ENCODE results near the gene PAIP2.
"Not testable (repeated sequence)": the region's sequence is repeated elsewhere in the genome, so short reads cannot be mapped to it uniquely, and the experiment has no call there.

Gene PAIP2, protein sequence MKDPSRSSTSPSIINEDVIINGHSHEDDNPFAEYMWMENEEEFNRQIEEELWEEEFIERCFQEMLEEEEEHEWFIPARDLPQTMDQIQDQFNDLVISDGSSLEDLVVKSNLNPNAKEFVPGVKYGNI

GRCh38 chr5:139341689-139342422 is at the start of gene PAIP2:
Gene PAIP2, plus strand, starts transcription at chr5:139341854. Its CDS starts 21,931 bp downstream, at chr5:139363785.
- DNase-seq (ENCODE audit: low spot score), result peak; percentile 92

DNA sequence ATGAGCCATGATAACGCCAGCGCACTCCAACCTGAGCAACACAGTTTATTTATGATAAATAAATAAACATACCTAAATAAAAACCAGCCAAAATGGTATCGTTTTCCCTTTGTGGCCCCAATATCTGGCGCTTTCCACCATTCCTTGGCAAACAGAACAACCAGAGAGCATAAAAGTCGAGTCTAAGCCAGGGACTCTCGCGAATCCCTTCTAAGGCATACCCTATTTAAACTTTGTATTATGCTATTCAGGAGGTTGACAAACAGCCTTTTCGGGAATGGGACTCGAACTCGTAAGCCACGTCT is 48.5 kb upstream of the PAIP2 start:
- DNase-seq (ENCODE audit: low spot score), result no peak

DNA sequence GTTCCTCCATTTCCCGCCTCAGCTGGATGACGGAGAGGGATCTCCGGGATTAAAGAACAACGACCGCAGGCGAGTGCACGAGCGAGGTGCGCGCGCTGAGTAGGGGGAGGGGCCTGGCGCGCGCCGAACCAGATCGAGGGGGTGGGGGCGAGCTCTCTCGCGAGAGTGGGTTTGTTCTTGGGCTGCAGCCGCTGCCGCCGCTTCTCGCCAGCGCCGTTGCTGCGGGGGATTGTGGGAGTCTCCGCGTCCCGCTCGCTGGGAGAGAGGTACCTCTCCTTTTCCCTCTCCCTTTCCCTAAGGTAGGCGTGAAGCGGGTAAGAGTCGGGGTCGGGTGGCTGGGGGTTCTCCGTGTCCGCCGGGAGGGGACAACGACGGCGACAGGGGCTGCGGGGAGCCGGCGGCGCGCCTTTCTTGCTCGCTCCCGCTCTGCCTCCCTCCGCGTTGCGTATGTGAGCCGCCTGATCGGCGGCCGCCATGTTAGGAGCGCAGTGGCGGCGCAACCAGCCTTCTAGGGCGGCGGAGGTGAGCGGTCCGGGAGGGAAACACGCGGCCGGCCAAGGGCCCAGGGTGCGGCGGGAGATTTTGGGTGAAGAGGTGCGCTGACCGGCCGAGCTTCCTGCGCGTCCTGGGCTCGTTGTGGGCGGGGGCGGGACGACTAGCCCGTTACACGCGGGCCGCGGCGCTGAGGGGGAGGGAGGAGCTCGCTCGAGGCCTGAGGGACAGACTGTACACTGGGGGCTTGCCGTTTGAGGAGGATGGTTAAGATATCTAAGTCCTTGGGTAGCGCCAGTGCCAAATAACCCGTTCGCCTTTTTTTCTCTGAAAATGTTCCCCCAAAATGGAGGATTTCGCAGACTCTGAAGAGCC is 47.9 kb upstream of the PAIP2 start, which contains the start of gene MATR3:
Gene MATR3, plus strand, starts transcription at position 234 of the 867 bp plus-strand sequence. CDS start 13,676 bp downstream, outside the sequence.
- DNase-seq (ENCODE audit: low spot score), result peak; percentile 95

GRCh38 chr5:139294374-139295165 is 47.1 kb upstream of the PAIP2 start:
- DNase-seq (ENCODE audit: low spot score), result peak; percentile 21

DNA sequence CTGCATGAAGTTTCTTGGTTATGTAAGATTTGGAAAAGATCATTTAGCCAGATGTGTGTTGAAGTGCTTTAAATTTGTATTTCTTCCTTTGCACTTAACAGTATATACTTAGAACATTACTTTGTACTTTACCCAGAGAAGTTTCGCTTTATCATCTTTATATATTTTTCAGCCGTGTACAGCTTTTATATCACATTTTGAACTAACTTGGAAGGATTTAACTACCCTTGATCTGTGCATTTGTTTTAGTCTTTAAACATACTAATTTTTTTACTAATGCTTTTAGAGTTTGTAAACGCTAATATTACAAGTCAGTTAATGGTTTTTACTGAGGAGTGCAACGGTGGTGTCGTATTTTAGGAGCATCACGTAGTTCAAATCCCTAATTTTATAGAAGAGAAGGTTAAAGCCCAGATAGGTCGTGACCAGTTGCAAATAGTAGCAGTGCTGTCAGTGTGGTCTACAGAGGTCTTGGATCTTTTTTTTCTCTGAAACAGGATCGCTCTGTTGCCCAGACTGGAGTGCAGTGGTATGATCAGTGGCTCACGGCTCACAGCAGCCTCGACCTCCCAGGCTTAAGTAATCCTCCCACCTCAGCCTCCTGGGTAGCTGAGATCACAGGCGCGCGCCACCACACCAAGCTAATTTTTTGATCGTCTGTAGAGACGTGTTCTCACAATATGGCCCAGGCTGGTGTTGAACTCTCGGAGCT is 46.2 kb upstream of the PAIP2 start:
- DNase-seq (ENCODE audit: low spot score), result no peak

DNA sequence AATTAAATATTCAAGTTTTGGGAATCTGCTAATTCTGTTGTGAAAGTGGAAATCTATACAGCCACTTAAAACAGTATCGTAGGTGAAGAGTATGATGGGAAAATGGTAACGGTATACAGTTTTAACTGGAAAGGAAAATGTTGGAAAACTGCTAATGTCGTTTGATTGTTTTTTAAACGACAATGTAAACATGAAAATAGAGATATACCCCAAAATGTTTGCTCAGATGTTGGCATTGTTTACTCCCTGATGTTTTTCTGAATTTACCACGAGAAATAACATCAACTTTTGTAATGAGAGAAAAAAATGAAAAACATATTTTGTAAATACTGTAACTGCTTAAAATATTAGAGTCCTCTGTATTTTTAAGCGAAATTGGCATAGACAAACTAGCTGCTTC is 45.5 kb upstream of the PAIP2 start:
- no peak for DNase-seq (ENCODE audit: low spot score)

- no peak for DNase-seq (ENCODE audit: low spot score)
These were observed 44.8 kb upstream of the PAIP2 start for GRCh38 chr5:139296862-139297326.

GRCh38 chr5:139297439-139298133 is 44.1 kb upstream of the PAIP2 start:
- no peak for DNase-seq (ENCODE audit: low spot score)

- DNase-seq (ENCODE audit: low spot score), result no peak
These were observed 43.4 kb upstream of the PAIP2 start for GRCh38 chr5:139298242-139298641.

DNA sequence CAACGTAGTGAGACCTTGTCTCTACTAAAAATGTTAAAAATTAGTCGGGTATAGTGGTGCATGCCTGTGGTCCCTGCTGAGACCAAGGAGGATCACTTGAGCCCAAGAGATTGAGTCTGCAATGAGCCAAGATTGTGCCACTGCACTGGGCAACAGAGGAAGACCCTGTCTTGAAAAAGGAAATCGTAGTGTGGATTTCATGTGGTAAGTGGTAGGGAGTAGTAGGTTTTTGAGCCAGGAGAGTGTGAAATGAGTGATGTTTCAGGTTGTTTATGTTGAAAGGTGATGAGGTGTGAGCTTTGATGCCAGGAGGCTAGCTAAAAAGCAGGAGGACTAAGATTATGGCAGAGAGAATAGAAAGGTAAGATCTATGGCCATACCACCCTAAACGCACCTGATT is 42.2 kb upstream of the PAIP2 start:
- no peak for DNase-seq (ENCODE audit: low spot score)

DNA sequence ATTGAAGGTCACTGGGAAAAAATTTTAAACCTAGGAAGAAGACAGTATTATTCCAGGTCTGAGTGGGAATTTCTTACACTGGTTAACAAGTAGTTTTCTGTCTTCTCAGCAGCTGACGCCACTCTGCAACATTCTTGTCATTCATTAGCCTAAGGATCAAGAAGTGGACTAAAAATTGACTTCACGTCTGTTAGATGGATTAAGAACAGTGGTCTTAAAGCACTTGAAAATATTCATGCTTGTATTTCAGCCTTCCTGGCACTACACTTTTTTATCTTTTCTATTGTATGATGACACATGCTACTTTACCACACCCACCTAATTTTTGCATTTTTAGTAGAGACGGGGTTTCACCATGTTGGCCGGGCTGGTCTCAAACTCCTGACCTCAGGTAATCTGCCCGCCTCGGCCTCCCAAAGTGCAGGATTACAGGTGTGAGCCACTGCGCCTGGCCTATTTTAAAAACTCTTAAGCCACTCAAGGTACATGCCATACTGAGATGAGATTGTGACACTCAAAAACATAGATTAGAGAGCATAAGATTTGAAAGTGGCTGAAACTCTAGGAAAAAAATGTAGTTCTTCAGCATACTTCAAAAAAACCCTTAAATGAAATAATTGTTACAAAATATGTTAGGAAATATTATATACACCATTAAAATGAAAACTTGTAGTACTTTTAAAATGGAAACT is 39.7 kb upstream of the PAIP2 start:
- DNase-seq (ENCODE audit: low spot score), result no peak

DNA sequence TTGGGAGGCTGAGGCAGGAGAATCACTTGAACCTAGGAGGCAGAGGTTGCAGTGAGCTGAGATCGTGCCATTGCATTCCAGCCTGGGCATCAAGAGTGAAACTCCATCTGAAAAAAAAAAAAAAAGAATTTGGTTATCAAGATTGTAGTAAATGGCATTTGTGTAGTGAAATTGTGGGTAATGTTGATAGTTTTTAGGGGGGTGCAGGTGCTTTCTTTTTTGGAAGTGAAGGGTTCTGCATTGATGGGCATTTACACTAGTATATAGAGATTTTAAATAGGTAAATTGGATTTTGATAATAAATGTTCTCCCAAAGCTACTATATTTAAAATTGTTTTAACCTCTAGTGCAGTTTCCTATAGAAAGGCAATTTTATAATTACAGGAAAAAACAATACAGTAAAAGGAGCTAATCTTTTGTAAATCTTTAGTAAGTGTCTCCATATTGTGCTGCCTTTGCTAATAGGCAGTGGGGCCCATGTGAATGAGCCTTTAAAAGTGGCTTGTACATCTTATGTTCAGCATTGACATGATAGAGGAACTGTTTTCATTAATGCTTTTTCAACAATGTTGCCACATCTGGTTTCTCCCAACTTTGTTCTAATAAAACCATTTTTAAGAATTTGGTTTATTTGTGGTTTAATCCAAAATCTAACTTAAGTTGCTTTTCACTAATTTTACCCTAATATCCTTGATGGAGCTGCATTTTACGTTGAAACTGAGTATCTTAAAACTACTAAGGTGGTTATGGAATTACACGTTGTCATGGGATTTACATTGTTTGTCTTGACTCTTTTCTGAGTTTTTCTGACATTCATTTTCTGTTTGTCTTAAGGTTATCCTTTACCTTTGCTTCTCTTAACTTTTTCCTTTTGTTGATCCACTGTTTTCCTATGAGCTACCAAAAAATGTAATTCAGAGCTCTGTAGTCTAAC is 37.0 kb upstream of the PAIP2 start:
- DNase-seq (ENCODE audit: low spot score), result no peak

DNA sequence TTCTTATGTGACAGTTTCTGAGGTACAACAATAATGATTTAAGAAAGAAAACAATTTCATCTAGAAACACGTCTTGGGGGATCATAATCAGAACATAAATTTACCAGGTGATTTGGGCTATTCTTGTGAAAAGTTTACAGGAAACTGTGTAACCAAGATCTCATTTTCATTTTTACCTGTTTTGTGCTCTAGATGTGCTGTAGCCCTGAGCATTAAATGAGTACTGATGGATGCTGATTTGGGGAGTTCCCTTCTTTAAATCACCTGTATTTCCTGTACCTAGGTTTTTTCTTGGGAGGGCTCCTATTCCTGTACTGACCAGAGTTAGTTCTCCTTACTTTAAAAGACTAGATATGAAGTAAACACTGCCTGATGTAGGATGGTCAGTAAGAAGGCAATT is 35.5 kb upstream of the PAIP2 start:
- no peak for DNase-seq (ENCODE audit: low spot score)

DNA sequence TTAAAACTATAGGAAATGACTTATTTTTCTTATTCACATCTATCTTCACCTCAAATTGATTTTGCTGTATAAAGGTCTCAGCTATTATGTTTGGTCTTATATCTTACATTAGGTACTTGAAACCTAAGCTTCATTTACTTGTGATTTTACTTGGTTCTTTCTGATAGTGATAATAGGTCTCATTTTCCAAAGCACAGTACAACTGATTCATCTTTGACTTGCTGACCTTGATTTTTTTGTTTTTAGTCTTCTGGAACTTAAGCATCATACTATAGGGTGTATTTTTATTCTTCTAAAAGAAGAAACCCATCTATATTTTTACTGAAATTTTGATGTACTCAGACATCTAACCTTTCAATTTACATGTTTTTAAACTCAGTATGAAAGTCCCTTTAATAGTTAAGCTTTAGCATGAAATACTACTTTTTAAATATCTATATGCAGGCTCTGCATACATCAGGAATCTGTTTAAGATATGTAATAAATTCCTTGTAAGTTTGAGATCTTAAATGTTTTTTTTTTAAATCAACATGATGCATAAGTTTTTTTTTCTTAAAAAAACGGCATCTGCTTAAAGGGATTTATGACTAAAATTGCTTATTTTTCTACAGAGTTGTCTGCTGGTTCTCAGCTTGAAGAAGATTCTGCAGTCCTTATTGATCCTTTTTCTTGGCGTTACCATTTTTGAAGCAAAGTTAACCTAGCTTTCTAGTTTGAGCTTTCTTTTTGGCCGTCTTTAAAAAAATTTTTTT is 34.9 kb upstream of the PAIP2 start:
- DNase-seq (ENCODE audit: low spot score), result no peak

DNA sequence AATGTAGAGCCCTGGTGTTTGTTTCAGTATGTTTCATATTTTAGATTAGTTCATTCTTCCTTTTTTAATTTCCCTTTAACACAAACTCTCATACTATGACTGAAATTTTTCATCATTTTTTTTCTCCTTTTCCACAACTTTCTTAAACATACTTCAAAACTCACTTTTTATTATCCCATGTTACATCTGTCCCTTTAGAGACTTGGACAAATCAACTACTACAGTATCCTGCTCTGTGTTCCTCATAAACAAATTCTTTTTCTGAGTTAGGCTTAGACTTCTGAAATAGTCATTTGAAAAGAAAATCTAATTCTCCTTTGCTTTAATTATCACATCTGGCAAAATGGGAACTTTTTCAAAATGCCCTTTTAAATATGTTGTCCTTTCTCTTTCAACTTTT is 32.9 kb upstream of the PAIP2 start:
- DNase-seq (ENCODE audit: low spot score), result no peak

GRCh38 chr5:139310715-139311186 is 30.9 kb upstream of the PAIP2 start:
- not testable (repeated sequence) for DNase-seq (ENCODE audit: low spot score)

DNA sequence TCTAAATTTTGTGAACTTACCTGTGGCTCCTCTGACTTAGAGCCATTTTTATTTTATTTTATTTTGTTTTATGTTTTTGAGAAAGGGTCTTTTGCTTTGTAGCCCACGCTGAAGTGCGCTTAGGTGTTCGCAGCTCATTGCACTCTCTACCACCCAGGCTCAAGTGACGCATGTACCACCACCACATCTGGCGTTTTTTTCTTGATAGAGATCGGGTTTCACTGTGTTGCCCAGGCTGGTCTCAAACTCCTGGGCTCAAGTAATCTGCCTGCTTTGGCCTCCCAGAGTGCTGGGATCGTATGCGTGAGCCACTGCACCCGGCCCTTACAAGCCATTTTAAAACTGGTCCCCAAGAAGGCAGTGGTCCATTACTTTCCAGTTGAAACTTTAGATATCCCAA is 29.6 kb upstream of the PAIP2 start:
- DNase-seq (ENCODE audit: low spot score), result no peak

- DNase-seq (ENCODE audit: low spot score), result no peak
These were observed 27.4 kb upstream of the PAIP2 start for GRCh38 chr5:139314276-139314675.
